ENCODE measurements around the gene CD79B.
"Not testable (repeated sequence)": the region's sequence is repeated elsewhere in the genome, so short reads cannot be mapped to it uniquely, and the experiment has no call there.

The CD79B gene

DNA sequence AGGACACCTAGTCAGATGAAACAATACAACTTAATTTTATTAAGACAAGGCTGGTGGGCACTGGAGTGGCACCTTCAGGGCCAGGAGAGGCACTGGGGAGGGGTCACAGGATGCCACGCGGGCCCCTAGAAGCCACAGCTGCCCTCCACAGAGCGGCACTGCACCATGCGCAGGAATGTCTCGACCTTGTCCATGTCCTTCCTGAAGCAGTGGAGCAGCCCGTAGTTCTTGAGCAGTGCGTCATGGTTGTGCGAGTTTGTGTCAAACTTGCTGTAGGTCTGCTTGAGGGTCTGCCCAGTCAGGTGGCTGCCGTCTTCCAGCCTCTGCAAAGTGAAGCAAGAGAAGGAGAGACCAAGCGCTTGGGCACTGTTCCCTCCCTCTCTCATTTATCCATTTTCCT lies 22.5 kb downstream of the CD79B start:
- not testable (repeated sequence) for DNase-seq

DNA sequence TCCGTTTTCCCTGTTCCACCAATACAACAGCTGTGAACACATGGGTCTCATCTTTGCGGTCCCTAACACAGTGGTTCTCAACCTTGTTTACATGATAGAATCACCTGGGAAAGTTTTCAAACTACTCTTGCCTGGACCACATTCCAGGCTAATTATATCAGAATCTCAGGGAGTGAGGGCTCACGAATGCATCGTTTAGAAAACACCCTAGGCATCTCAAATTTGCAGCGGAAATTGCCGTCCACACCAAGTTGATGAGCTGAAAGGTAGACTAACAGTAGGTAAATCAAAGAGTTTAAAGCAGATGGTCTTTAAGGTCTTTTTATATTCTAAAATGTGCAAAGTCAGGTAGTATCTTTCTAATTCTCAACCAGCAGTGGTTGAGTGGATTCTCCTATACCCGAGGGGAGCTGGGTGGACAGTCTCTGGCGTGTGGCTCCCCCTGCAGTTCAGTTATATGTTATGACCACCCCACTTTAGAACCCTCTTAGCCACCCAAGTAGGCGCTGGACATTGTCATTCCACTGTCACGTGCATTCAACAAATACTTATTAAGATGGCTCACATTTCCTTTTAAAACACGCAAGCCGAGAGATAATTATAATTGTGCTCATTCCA lies 24.9 kb downstream of the CD79B start:
- DNase-seq, result not testable (repeated sequence)

DNA sequence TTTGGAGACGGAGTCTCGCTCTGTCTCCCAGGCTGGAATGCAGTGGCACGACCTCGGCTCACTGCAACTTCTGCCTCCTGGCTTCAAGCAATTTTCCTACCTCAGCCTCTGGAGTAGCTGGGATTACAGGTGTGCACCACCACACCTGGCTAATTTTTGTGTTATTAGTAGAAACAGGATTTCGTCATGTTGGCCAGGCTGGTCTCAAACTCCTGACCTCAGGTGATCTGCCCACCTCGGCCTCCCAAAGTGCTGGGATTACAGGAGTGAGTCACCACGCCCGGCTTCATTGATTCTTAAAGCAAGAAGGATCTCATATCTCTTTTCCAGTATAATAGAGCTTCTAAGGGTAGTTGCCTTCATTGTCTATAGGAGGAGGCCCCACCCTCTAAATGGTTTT lies 27.3 kb downstream of the CD79B start:
- DNase-seq, result not testable (repeated sequence)

DNA sequence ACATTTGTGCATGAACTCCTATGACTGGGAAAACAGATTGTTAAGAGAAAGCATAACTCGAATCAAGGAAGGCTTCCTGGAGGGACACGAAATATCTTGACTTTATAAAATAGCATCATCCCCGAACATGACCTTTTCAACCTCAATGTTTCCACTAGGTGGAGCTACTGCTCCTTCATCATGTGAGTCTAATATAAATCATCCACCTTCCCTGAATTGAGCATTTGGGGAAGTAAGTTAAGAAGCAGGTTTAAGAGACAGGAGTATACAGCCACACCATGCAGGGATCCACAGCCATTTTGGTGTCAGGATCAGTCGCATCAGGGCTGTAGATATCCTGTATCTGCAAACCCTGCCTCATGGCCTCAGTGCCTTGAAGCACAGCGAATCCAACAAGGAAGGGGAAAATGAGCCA lies 28.3 kb downstream of the CD79B start:
- DNase-seq, result not testable (repeated sequence)

DNA sequence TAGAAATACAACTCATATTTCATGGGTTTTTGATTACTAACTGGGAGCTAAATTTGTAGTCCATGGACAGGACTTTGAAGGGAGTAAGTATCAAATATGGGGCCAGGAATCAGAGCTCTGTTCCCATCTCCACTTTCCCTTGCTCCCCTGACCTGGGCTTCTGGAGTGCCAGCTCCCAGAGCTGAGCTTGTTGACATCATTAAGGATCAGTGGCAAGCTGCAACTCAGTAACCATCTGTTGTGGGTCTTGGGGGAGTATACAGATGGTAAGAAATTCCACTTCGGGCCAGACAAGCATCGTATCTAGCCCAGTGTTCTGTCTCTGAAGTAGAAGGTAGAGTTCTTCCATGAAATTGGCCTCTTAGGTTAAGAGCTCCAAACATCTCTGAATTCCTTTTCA lies 30.2 kb downstream of the CD79B start:
- DNase-seq, result not testable (repeated sequence)

DNA sequence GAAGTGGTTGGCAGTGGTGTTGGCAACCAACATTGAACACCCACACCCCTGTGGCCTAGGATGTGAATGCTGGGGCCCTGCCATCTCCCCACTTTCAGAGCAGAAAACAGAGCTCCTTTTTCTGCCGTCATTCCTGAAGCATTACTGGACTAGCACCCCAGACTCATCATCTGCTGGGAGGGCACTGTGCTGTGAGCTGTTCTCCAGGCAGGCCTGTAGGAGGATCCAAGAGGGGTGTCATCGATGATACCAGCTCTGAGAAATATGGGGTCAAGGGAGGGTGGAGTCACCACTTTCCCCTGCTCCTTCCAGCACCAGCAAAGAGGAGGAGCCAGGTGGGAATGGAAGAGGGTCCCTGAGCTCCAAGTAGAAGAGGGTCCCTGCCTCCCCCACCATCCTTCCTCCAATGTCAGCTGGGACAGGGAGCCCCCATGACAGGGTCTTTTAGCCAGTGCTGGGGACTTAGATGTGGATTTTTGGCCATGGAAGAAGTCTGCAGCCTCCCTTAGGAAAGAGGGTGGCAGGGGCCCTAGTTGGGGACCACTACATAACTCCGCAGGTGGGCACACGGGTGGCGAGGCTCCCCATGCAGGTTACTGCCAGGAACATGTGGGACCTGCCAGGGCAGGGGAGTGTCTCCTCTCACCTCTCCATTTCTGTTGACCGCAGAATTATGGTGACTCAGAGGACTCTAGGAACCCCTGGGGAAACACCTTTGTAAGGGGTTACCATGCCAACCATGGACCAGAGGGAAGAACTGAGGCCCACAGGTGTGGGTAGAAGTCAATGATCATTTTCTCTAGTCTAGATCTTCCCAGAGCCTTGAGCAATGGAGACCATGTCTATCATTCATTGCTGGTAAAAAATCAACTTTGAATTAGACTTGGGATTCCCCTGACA lies 33.0 kb downstream of the CD79B start:
- not testable (repeated sequence) for DNase-seq

DNA sequence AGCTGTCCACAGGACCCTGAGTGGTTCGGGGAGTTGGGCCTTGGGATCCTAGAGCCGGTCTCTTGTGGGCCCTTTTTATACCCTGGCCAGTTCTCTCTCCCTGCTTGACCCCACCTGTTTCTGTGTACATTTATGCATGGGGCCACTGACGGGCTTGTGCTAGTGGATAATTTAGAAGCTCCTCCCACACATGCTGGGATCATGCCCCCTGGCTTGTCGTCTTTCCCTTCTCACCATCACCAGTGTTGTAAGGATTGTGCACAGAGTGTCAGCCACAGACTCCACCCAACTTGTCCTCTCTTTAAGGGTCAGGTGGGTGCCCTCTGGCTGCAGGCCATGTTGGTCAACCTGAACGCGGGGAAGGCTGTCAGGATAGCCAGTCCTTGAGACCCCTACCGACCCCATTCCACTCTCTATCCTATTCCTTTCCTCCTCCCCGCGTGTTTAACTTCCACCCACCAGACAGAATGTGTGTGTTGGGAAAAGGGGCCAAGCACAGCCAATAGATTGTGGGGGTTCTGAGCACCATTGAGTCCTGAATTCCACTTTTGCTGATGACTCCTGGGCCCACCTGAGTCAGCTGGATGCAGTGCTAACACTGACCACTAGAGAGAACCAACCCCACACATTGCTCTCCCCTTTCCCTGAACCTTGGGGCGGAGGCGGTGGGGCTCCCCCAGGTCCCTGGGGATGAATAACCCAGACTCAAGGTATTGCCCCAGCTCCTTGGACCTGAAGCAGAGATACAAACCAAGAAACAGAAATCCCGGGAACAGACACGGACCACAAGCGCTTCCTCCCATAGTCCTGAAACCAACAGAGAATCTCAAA lies 35.4 kb downstream of the CD79B start, which contains the start of gene CSH1:
Gene CSH1 (minus strand): TSS at position 51 of the 831 bp plus-strand sequence. CDS start 63 bp downstream, outside the sequence.
- not testable (repeated sequence) for DNase-seq

DNA sequence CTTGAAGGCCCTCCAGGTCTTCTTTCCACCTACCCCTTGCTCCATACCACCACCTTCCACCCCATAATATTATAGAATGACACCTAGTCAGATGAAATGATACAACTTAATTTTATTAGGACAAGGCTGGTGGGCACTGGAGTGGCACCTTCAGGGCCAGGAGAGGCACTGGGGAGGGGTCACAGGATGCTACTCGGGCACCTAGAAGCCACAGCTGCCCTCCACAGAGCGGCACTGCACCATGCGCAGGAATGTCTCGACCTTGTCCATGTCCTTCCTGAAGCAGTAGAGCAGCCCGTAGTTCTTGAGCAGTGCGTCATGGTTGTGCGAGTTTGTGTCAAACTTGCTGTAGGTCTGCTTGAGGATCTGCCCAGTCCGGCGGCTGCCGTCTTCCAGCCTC lies 37.3 kb downstream of the CD79B start:
- DNase-seq, result not testable (repeated sequence)

DNA sequence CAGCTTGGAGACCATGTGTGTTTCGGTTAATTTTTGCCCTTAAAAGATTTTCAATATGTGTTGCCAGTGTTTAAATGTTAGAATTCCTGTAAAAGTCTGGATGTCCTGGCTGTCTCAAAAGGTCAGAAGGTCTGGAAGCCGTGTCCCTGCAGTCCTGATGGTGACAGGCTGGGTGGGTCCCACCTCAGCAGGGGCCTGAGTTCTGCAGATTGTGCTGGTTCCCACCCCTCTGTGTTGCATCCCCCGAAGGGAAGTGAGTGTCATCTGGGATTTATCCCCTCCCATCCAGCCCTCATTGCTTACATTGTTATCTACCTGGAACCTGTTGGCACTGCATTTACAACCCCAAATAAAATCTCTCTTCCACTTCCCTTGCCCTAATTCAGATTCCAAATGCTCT lies 38.1 kb downstream of the CD79B start:
- DNase-seq, result not testable (repeated sequence)

DNA sequence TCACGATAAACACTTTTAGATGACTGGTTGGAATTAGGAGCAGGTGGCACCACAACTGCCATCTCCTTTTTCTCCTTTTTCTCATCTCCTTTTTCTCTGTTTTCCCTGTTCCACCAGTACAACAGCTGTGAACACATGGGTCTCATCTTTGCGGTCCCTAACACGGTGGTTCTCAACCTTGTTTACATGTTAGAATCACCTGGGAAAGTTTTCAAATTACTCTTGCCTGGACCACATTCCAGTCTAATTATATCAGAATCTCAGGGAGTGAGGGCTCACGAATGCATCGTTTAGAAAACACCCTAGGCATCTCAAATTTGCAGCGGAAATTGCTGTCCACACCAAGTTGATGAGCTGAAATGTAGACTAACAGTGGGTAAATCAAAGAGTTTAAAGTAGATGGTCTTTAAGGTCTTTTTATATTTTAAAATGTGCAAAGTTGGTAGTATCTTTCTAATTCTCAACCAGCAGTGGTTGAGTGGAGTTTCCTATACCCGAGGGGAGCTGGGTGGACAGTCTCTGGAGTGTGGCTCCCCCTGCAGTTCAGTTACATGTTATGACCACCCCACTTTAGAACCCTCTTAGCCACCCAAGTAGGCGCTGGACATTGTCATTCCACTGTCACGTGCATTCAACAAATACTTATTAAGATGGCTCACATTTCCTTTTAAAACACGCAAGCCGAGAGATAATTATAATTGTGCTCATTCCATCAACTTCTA lies 39.7 kb downstream of the CD79B start:
- not testable (repeated sequence) for DNase-seq

DNA sequence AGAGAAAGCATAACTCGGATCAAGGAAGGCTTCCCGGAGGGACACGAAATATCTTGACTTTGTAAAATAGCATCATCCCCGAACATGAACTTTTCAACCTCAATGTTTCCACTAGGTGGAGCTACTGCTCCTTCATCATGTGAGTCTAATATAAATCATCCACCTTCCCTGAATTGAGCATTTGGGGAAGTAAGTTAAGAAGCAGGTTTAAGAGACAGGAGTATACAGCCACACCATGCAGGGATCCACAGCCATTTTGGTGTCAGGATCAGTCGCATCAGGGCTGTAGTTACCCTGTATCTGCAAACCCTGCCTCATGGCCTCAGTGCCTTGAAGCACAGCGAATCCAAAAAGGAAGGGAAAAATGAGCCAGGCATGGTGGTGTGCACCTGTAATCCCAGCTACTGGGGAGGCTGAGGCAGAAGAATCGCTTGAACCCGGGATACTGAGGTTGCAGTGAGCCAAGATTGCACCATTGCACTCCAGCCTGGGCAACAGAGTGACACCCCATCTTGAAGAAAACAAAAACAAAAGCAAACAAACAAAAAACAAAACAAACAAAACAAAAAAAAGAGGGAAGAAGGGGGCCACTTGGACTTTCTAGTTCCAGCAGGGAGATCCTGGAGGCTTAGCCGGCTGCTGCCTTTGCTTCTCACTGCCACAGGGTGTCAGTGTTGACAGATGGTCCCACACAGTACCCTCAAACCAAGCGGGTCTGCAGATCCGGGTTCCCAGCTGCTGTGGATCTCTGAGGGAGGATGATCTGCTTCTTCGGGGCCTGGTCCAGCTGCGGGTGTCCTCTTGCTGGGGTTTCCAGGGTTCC lies 42.9 kb downstream of the CD79B start:
- peak; percentile 41 for DNase-seq

DNA sequence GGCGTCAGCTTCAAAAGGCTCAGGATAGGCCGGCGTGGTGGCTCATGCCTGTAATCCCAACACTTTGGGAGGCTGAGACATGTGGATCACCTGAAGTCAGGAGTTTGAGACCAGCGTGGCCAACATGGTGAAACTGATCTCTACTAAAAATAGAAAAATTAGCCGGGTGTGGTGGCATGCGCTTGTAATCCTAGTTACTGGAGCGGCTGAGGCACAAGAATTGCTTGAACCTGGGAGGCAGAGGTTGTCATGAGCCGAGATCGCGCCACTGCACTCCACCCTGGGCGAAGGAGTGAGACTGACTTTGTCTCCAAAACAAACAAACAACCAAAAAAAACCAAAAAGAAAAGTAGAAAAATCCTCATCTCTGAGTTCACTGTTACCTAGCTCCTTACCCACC lies 47.0 kb downstream of the CD79B start:
- DNase-seq, result not testable (repeated sequence)

DNA sequence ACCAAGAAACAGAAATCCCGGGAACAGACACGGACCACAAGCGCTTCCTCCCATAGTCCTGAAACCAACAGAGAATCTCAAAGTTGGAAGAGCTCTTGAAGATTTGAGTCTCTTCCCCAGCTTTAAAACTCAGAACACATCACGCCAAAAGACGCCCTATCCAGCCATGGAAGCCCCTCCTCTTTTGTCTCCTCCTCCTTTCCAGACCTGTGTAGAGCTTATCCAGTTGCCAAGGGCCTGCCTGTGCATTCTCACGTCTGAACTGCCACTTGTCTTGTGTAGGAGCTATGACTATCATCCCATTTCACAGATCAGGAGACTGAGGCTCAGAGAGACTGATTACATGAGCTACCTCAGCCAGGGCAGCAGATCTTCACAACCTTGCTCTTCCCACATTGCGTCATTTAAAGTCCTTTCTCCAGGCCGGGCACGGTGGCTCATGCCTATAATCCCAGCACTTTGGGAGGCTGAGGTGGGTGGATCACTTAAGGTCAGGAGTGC lies 49.5 kb downstream of the CD79B start:
- DNase-seq, result not testable (repeated sequence)

DNA sequence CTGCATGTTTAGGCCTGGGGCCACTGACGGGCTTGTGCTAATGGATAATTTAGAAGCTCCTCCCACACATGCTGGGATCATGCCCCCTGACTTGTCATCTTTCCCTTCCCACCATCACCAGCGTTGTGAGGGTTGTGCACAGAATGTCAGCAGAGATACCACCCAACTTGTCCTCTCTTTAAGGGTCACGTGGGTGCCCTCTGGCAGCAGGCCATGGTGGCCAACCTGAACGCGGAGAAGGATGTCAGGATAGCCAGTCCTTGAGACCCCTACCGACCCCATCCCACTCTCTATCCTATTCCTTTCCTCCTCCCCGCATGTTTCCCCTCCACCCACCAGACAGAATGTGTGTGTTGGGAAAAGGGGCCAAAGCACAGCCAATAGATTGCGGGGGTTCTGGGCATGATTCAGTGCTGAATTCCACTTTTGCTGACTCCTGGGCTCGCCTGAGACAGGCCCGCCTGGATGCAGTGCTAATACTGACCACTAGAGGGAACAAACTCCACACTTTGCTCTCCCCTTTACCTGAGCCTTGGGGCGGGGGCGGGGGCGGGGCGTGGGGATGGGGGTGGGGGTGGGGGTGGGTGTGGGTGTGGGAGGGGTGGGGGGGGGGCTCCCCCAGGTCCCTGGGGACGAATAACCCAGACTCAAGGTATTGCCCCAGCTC lies 50.1 kb downstream of the CD79B start, which contains the start of gene GH2:
Gene GH2 (minus strand): TSS at position 10 of the 667 bp plus-strand sequence. CDS start 143 bp downstream, outside the sequence.
- peak; percentile 43 for DNase-seq

DNA sequence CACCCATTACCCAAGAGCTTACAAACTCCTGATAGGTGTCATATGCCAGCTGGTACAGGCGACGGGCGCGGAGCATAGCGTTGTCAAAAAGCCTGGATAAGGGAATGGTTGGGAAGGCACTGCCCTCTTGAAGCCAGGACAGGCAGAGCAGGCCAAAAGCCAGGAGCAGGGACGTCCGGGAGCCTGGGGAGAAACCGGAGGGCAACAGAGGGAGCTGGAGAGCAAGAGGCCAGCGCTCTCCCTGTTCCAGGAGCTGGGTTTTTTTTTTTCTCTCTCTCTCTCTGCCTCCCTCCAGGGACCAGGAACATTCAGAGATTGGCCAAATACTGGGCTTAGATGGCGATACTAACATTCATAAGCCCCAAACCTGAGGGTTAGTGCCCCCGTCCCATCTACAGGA lies 50.8 kb downstream of the CD79B start:
- not testable (repeated sequence) for DNase-seq

DNA sequence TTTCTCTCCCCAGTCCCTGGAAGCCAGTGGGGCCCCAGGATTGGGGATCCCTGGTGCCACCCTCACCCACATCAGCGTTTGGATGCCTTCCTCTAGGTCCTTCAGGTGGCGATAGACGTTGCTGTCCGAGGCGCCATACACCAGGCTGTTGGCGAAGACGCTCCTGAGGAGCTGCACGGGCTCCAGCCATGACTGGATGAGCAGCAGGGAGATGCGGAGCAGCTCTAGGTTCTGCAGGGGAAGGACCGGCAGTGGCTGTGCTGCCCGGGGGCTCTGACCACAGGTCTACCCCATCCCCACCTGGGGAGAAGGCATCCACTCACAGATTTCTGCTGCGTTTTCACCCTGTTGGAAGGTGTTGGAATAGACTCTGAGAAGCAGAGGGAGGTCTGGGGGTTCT lies 51.4 kb downstream of the CD79B start:
- no peak for DNase-seq
